HepG2 (cell line): ENCODE measurements around the gene NEURL4. TPM values are rescaled to one million over a fixed set of nuclear protein-coding genes. Genes with fewer than 3 reads are reported as not detected.

Source experiments
- CSRNP2 ChIP-seq: sonication (generic); formaldehyde crosslinking; conservative IDR thresholded peaks from 2 replicates; pipeline ENCODE4 v1.8.0; 2022; ENCODE audit warnings: low read depth, missing genetic modification reagents
- EHMT2 ChIP-seq: fragments of 200-600 bp; sonication (generic); IDR thresholded peaks from 2 replicates; pipeline ENCODE4 v1.7.0; 2017; ENCODE audit warnings: antibody characterized with exemption, low read depth, low read length, borderline replicate concordance
- MTA1 ChIP-seq: sonication (generic); formaldehyde crosslinking; IDR thresholded peaks from 2 replicates; pipeline ENCODE4 v1.4.0; 2020; ENCODE audit warnings: missing genetic modification reagents, mild to moderate bottlenecking, borderline replicate concordance
- RORA ChIP-seq: sonication (generic); formaldehyde crosslinking; IDR thresholded peaks from 2 replicates; pipeline ENCODE4 v1.5.0; 2020; ENCODE audit warnings: mild to moderate bottlenecking, missing genetic modification reagents, moderate library complexity
- SIX4 ChIP-seq: sonication (generic); formaldehyde crosslinking; IDR thresholded peaks from 2 replicates; pipeline ENCODE4 v1.4.0; 2020; ENCODE audit warnings: missing genetic modification reagents
- ZBTB44 ChIP-seq: sonication (generic); formaldehyde crosslinking; IDR thresholded peaks from 2 replicates; pipeline ENCODE4 v1.4.0; 2020; ENCODE audit warnings: missing genetic modification reagents
- ZMYM2 ChIP-seq: sonication (generic); formaldehyde crosslinking; IDR thresholded peaks from 2 replicates; pipeline ENCODE4 v1.8.0; 2022; ENCODE audit warnings: mild to moderate bottlenecking, missing genetic modification reagents
- ZNF136 ChIP-seq: sonication (generic); formaldehyde crosslinking; IDR thresholded peaks from 2 replicates; pipeline ENCODE4 v1.8.1; 2022; ENCODE audit warnings: low read depth, mild to moderate bottlenecking, moderate library complexity, missing genetic modification reagents
- ZNF143 ChIP-seq: sonication (generic); formaldehyde crosslinking; IDR thresholded peaks from 2 replicates; pipeline ENCODE4 v1.4.0; 2020; ENCODE audit warnings: missing genetic modification reagents
- ZNF160 ChIP-seq: sonication (generic); formaldehyde crosslinking; IDR thresholded peaks from 2 replicates; pipeline ENCODE4 v1.8.0; 2022; ENCODE audit warnings: mild to moderate bottlenecking, inconsistent platforms, missing genetic modification reagents
- ZNF501 ChIP-seq: sonication (generic); formaldehyde crosslinking; IDR thresholded peaks from 2 replicates; pipeline ENCODE4 v1.5.1; 2020; ENCODE audit warnings: mild to moderate bottlenecking, moderate library complexity, missing genetic modification reagents
- ZNF503 ChIP-seq: sonication (generic); formaldehyde crosslinking; IDR thresholded peaks from 2 replicates; pipeline ENCODE4 v1.4.0; 2020; ENCODE audit warnings: missing genetic modification reagents
- ZSCAN30 ChIP-seq: sonication (generic); formaldehyde crosslinking; IDR thresholded peaks from 2 replicates; pipeline ENCODE4 v1.5.0; 2020; ENCODE audit warnings: mild to moderate bottlenecking, missing genetic modification reagents
- ZSCAN5A ChIP-seq: sonication (generic); formaldehyde crosslinking; IDR thresholded peaks from 2 replicates; pipeline ENCODE4 v1.8.0; 2022; ENCODE audit warnings: mild to moderate bottlenecking, missing genetic modification reagents, borderline replicate concordance
- polyA plus RNA-seq, 8 experiments: library from polyadenylated mRNA; depleted of rRNA in 3 of 8; stranded (reverse) in 7 of 8; unstranded in 1 of 8; fragments of >200 nt; fragmentation: Illumina TruSeq in 4 of 8; extraction: Trizol in 4 of 8; gene quantifications; 2 replicates each; pipeline versions ENCODE4 v1.2.1 to v1.2.3, GENCODE V29; 2011 to 2016; ENCODE audit warnings: low read depth in 4 of 8, missing spikeins in 1 of 8, mixed read lengths in 1 of 8; ENCODE audit not compliant: insufficient read depth in 1 of 8
- total RNA-seq, 5 experiments: library from RNA; depleted of rRNA; stranded (reverse); fragments of >200 nt; fragmentation: Illumina TruSeq; extraction: Trizol; gene quantifications; 2 replicates each; pipeline ENCODE4 v1.2.3, GENCODE V29; 2016; ENCODE audit warnings: low read depth in 1 of 5

The NEURL4 gene
- total and polyA plus RNA-seq, 2 of the 13 experiments (the other 11 are each of a cell fraction or from before 2014, with no cell fraction given) = 14.8 to 15.7 TPM

GRCh38 chr17:7306911-7307685 is 22.0 kb downstream of the NEURL4 start, which contains the start of gene EIF5A (continued):
- no peak for TF ChIP-seq ZSCAN5A (CRISPR knock-in tag)
- peak; percentile 46; the same call in 1 of the 2 replicates for TF ChIP-seq ZNF143 (CRISPR knock-in tag)
- TF ChIP-seq RORA (CRISPR knock-in tag) = no peak
- TF ChIP-seq ZNF501 = peak; percentile 92
- TF ChIP-seq ZSCAN30 (CRISPR knock-in tag) = no peak
- no peak; the same call in 1 of the 2 replicates for TF ChIP-seq ZMYM2 (CRISPR knock-in tag)
- TF ChIP-seq EHMT2 = no peak
- no peak for TF ChIP-seq SIX4 (CRISPR knock-in tag)
- TF ChIP-seq ZNF503 (CRISPR knock-in tag) = no peak; the same call in 1 of the 2 replicates
- no peak for TF ChIP-seq ZBTB44 (CRISPR knock-in tag)
- peak; percentile 61; the same call in 1 of the 2 replicates for TF ChIP-seq MTA1 (CRISPR knock-in tag)
- no peak for TF ChIP-seq ZNF160 (CRISPR knock-in tag)
- TF ChIP-seq ZNF136 (CRISPR knock-in tag) = 0 out of 2 replicates have a peak, but pooled peaks have one; percentile 57
- TF ChIP-seq CSRNP2 (CRISPR knock-in tag) = no peak
- TF ChIP-seq, all 625 proteins: peak for 145
